G401.6 (cell line): ENCODE data around the gene WFS1.

Source experiments
- FAIRE-seq: peaks from 2 replicates; lab custom pipeline; 2012; peaks lifted over from hg19 to GRCh38; lab: Jason Lieb, UNC

WFS1 gene

GRCh38 chr4:6324999-6325787, 55.5 kb downstream of the WFS1 start:
- no peak for FAIRE-seq

- FAIRE-seq = no peak
These were observed 56.2 kb downstream of the WFS1 start for GRCh38 chr4:6325788-6326290.

- no peak for FAIRE-seq
These were observed 56.8 kb downstream of the WFS1 start for GRCh38 chr4:6326312-6327060.

- FAIRE-seq = no peak
These were observed 57.7 kb downstream of the WFS1 start for GRCh38 chr4:6327220-6327917.

GRCh38 chr4:6328526-6328925, 58.9 kb downstream of the WFS1 start:
- no peak for FAIRE-seq

GRCh38 chr4:6329478-6330383, 60.1 kb downstream of the WFS1 start:
- FAIRE-seq = no peak

GRCh38 chr4:6330384-6330767, 60.7 kb downstream of the WFS1 start:
- FAIRE-seq = no peak

- no peak for FAIRE-seq
These were observed 61.4 kb downstream of the WFS1 start for GRCh38 chr4:6331018-6331417.

- FAIRE-seq = no peak
These were observed 61.8 kb downstream of the WFS1 start for GRCh38 chr4:6331468-6331867.

- FAIRE-seq = no peak
These were observed 62.5 kb downstream of the WFS1 start for GRCh38 chr4:6332042-6332668.

GRCh38 chr4:6332669-6333050, 63.0 kb downstream of the WFS1 start:
- no peak for FAIRE-seq

- FAIRE-seq = no peak
These were observed 63.9 kb downstream of the WFS1 start for GRCh38 chr4:6333301-6334202.

- FAIRE-seq = no peak
These were observed 64.7 kb downstream of the WFS1 start for GRCh38 chr4:6334203-6334887.

GRCh38 chr4:6335040-6335590, 65.5 kb downstream of the WFS1 start:
- no peak for FAIRE-seq

- FAIRE-seq = no peak
These were observed 66.5 kb downstream of the WFS1 start for GRCh38 chr4:6336166-6336565.

- FAIRE-seq = no peak
These were observed 67.8 kb downstream of the WFS1 start for GRCh38 chr4:6337331-6337935.

- FAIRE-seq = no peak
These were observed 68.7 kb downstream of the WFS1 start for GRCh38 chr4:6338175-6338950.
